Measurements from ENCODE around the gene SWAP70.
A peak's percentile ranks its signal among the peaks of the same experiment; 100 is the strongest.

Gene SWAP70

GRCh38 chr11:9759519-9760192 is 95.8 kb downstream of the SWAP70 start:
- no peaks in the 10 kb centered on the region for H3K9me3 ChIP-seq (ENCODE audit: insufficient read depth, low read depth, low read length)
- H3K36me3 ChIP-seq (ENCODE audit: insufficient read depth, low read length) = no peaks in the 10 kb centered on the region
- peak overlapping the region; percentile 74 for H3K4me3 ChIP-seq (ENCODE audit: low read length, poor library complexity, severe bottlenecking)
- H3K27me3 ChIP-seq (ENCODE audit: insufficient read depth, low read length, poor library complexity, severe bottlenecking) = no peaks in the 10 kb centered on the region
- peaks cover 41% of the 10 kb centered on the region for H3K4me1 ChIP-seq (ENCODE audit: insufficient read depth, low read length, poor library complexity, severe bottlenecking)
- no peaks in the 10 kb centered on the region for H3K79me2 ChIP-seq (ENCODE audit: insufficient read depth, low read length)
- H4K20me1 ChIP-seq (ENCODE audit: insufficient read depth, low read length, poor library complexity, severe bottlenecking) = no peaks in the 10 kb centered on the region
- H3K9me2 ChIP-seq (replicated peaks; ENCODE audit: low read depth, low read length) = no peaks in the 10 kb centered on the region
- H2AFZ ChIP-seq (ENCODE audit: low read length) = 0 out of 2 replicates have a peak overlapping the region, but pooled peaks have one; percentile 78
- 0 out of 2 replicates have a peak, but pooled peaks cover 6% of the 10 kb centered on the region for H3F3A ChIP-seq (ENCODE audit: low read depth)
- peak overlapping the region; percentile 75 for H3K9ac ChIP-seq (ENCODE audit: low read depth, low read length, poor library complexity, severe bottlenecking)
- TF ChIP-seq EZH2phosphoT487 (IDR thresholded peaks at IDR 0.05; ENCODE audit: borderline replicate concordance) = no peak
- no peak for TF ChIP-seq CTCF (conservative IDR thresholded peaks at IDR 0.05; ENCODE audit: low read length)
- H3K4me2 ChIP-seq (ENCODE audit: low read depth, low read length, poor library complexity, severe bottlenecking) = peak overlapping the region; percentile 91

- Histone ChIP-seq H3K9me3 (ENCODE audit: insufficient read depth, low read depth, low read length) (no peaks in the 10 kb centered on the region), H3K27me3 (ENCODE audit: insufficient read depth, low read length, poor library complexity, severe bottlenecking) (no peaks in the 10 kb centered on the region), H3K79me2 (ENCODE audit: insufficient read depth, low read length) (no peaks in the 10 kb centered on the region), H3K36me3 (ENCODE audit: insufficient read depth, low read length) (no peaks in the 10 kb centered on the region), H3F3A (ENCODE audit: low read depth) (0 out of 2 replicates have a peak, but pooled peaks cover 6% of the 10 kb centered on the region), H4K20me1 (ENCODE audit: insufficient read depth, low read length, poor library complexity, severe bottlenecking) (no peaks in the 10 kb centered on the region), H3K9ac (ENCODE audit: low read depth, low read length, poor library complexity, severe bottlenecking) (peak overlapping the region; percentile 20), H3K4me1 (ENCODE audit: insufficient read depth, low read length, poor library complexity, severe bottlenecking) (peaks cover 46% of the 10 kb centered on the region), H3K9me2 (replicated peaks; ENCODE audit: low read depth, low read length) (no peaks in the 10 kb centered on the region), H2AFZ (ENCODE audit: low read length) (no peak overlapping the region), H3K4me3 (ENCODE audit: low read length, poor library complexity, severe bottlenecking) (peak overlapping the region; percentile 8), H3K4me2 (ENCODE audit: low read depth, low read length, poor library complexity, severe bottlenecking) (peak overlapping the region; percentile 91)
- TF ChIP-seq EZH2phosphoT487 (IDR thresholded peaks at IDR 0.05; ENCODE audit: borderline replicate concordance) (no peak), CTCF (conservative IDR thresholded peaks at IDR 0.05; ENCODE audit: low read length) (no peak)
These were observed 96.3 kb downstream of the SWAP70 start for GRCh38 chr11:9760193-9760575.

GRCh38 chr11:9761441-9761945 is 97.6 kb downstream of the SWAP70 start:
- no peak overlapping the region for H3K9ac ChIP-seq (ENCODE audit: low read depth, low read length, poor library complexity, severe bottlenecking)
- H2AFZ ChIP-seq (ENCODE audit: low read length) = no peak overlapping the region
- H4K20me1 ChIP-seq (ENCODE audit: insufficient read depth, low read length, poor library complexity, severe bottlenecking) = no peaks in the 10 kb centered on the region
- TF ChIP-seq CTCF (conservative IDR thresholded peaks at IDR 0.05; ENCODE audit: low read length) = no peak
- no peaks in the 10 kb centered on the region for H3K27me3 ChIP-seq (ENCODE audit: insufficient read depth, low read length, poor library complexity, severe bottlenecking)
- H3K79me2 ChIP-seq (ENCODE audit: insufficient read depth, low read length) = no peaks in the 10 kb centered on the region
- H3F3A ChIP-seq (ENCODE audit: low read depth) = 0 out of 2 replicates have a peak, but pooled peaks cover 6% of the 10 kb centered on the region
- H3K9me3 ChIP-seq (ENCODE audit: insufficient read depth, low read depth, low read length) = no peaks in the 10 kb centered on the region
- H3K4me1 ChIP-seq (ENCODE audit: insufficient read depth, low read length, poor library complexity, severe bottlenecking) = peaks cover 44% of the 10 kb centered on the region
- H3K36me3 ChIP-seq (ENCODE audit: insufficient read depth, low read length) = no peaks in the 10 kb centered on the region
- H3K4me2 ChIP-seq (ENCODE audit: low read depth, low read length, poor library complexity, severe bottlenecking) = no peak overlapping the region
- no peak overlapping the region for H3K4me3 ChIP-seq (ENCODE audit: low read length, poor library complexity, severe bottlenecking)
- H3K9me2 ChIP-seq (replicated peaks; ENCODE audit: low read depth, low read length) = no peaks in the 10 kb centered on the region
